HG02642 (cell line): ENCODE data around the gene ACAA1.

Experiments used
- ATAC-seq: cut with Tn5 transposase; IDR thresholded peaks from one replicate; pipeline ENCODE4 v1.9.1; 2021; ENCODE audit warnings: mild to moderate bottlenecking; ENCODE audit not compliant: unreplicated experiment, poor library complexity

Gene ACAA1

DNA sequence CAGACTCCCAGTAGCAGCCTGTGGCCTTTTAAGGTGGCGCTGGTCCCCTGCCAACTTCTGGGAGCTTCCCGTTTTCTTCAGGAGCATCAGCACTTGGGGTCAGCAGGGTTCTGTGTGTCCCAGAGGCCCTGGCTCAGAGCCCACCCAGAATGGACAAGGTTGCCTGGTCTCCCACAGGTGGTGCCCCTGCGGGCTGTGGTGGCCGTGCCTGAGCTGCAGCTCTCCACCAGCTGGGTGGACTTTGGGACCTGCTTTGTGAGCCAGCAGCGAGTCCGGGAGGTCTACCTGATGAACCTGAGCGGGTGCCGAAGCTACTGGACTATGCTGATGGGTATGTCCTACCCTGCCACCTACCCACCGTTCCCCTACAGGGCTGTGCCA is 15.5 kb downstream of the ACAA1 start:
- no peak for ATAC-seq

DNA sequence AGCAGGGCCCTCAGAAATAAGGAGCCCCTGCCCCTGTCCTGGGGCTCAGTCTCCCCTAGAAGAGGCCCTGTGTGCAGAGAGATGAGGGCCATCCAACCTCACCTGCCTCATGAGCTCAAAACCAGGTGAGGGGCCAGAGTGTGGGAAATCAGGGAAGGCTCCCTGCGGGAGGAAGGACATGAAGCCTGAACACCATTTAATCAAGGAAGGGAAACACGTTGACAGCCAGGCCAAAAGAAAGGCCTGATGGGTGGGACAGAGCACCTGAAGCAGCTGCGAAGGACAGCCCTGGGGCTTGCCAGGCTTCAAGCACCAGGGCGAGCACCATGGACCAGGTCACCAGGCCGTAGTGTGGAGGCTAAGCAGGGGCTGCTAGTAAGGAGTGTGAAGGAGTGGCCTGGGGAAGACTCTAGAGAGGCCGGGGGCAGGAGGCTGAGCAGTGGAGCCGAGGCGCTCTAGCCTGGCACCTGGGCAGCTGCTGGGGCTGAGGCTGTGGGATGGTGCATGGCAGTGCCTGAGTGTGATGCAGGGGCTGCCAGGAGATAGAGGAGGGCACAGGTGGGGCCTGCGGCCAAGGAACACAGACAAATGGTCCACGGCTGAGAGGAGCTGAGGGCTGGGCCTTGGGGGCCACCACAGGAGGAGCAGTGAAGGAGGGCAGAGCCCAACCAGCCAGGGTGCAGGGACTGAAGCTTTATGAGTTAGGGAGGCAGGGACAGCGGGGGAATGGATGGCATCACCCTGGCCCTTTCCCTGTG is 16.1 kb downstream of the ACAA1 start:
- no peak for ATAC-seq

DNA sequence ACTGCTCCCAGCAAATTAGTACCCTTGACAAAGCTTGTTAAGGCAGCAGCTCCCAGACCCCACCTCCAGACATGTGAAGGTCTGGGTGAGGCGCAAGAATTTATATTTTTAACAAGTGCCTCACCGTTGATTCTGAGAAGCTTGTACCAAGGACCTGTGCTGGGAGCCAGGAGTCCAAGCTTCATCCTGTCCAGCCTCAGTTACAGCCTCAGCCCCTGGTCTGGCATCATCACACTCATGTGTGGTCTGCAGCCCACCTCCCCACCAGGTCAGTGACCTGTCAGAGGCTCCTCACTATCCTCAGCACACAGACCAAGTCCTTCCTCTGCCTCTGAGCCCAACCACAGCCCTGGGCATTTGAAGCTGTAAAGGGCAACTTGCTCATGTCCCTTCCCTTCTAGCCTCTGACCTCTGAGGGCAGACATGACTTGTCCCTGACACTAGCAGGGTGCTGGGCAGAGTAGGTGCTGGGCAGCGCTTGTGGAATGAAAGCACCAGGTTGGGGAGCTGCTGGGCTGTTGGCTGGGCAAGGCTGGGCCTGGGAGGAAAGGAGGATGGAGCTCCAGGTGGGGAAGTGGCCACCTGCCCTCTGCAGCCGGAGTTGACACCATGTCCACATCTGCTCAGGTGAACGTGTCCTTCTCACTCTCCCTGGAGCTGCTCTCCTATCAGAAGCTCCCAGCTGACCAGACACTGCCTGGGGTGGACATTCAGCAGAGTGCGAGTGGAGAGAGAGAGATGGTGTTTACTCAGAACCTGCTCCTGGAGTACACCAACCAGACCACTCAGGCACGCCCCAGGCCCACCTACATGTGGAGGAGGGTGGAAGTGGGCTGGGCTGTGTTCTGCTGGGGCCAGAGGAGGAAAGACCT is 16.9 kb downstream of the ACAA1 start:
- no peak for ATAC-seq

DNA sequence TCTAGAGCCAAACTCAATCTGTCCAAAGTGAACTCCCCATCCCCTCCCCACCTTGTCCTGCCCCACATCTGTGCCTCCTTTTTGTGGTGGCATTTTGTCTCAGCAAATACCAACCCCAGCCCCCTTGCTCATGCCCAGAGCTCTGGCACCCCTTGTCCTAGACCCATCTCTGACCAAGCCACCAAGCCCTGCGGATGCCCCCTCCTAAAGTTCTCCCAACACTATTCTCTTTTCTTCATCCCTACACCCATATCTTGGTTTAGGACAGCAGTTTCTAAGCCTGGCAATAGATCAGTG is 17.7 kb downstream of the ACAA1 start:
- no peak for ATAC-seq

DNA sequence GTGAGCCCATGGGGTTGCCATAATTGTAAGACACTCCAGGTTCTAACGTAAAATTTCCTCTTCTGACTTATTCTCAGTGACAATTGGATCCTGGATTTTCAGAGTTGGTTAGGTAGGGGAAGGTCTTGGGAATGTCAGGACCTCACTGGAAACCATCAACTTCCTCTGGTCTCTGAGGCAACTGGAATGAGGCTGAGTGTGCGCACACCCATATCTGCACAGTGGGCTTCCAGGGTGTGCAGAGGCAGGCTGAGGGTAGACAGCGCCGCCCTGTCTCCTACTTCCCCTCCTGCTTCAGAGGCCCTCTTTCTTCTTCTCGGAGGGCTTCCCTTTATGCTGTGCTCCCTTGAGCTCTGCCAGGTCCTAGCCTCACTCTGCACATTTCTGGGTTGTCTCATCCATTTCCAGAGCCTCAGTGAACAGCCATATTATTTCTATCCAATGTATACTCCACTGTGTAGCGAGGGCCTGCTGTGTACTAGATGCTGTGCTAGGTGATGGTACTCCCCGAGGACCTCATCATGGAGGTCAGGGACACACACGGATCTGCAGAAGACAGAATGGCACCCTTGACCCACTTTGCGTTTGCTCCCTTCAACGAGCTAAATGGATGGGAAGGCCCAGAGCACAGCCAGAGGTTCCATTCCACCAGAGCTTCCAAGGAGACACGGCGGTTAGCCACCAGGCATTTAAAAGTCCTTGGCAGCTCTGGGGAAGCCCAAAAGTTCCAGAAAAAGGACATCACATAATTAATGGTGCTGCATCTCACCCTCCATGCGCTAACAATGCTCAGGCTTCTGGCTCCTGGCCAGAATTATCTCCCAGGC is 18.3 kb downstream of the ACAA1 start:
- no peak for ATAC-seq

DNA sequence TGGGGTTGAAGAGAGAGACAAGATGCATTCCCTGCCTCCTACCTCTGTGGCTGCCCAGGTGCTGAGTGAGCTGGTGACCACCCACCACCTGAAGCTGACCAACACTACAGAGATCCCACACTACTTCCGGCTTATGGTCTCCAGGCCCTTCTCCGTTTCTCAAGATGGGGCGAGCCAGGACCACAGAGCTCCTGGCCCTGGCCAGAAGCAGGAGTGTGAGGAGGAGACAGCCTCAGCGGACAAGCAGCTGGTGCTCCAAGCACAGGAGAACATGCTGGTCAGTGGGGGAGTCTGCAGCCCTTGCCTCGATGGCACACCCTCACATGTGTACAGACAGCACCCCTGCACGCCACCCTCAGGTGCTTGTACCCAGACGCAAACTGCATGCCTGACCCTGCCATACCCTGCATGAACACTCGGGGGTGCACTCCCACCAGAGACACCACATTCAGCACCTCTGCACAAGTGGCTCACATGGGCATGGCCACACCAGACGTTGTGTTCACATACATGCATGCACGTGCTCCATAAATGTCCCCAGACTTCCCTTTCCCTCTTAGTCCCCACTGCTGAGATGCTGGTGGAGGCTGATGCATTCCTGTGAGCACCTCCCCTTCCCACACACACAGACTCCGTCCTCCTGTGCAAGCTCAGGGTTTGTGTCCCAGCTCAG is 19.0 kb downstream of the ACAA1 start:
- peak; percentile 68 for ATAC-seq

DNA sequence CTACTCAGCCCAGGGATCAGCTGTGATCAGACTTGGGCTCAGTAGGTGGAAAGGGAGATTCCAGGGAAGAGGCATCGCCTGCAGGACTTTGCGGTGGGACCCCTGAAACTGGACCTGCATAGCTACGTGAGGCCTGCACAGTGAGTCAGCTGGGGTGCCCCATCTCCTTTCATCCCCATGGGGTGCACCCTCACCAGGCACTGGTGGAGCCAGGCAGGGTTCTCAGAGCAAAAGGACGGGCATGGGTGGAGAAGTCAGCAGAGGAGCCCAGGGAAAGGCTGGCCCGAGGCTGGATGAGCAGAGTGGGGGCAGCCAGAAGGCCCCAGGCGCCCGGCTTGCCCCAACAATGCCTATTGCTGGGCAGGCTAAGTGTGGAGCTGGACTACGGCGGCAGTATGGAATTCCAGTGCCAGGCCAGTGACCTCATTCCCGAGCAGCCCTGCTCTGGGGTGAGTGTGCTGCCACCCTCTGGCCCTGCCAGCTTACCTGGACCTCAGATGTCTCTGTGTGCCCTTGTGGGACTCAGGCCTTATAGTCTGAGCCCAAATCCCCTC is 19.7 kb downstream of the ACAA1 start:
- ATAC-seq = no peak

DNA sequence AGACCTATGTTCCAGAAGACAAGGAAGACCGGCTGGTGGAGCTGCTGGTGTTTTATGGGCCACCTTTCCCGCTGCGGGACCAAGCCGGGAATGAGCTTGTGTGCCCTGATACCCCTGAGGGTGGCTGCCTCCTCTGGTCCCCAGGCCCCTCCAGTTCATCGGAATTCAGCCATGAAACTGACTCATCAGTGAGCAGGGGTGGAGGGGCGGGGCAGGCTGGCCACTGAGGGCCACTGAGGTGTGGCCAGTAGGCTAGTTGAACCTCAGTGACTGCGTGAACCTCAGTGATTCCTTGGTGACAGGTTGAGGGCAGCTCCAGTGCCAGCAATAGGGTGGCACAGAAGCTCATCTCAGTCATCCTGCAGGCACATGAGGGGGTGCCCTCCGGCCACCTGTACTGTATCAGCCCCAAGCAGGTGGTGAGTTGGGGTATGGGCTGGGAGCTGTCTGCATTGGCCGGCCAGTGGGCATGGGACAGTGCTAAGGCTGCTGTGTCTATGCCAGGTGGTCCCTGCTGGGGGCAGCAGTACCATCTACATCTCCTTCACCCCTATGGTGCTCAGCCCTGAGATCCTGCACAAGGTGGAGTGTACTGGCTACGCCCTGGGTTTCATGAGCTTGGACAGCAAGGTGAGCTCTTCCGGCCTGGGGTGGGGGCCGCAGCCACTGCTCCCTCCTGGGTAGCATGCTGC is 20.3 kb downstream of the ACAA1 start:
- ATAC-seq = no peak

DNA sequence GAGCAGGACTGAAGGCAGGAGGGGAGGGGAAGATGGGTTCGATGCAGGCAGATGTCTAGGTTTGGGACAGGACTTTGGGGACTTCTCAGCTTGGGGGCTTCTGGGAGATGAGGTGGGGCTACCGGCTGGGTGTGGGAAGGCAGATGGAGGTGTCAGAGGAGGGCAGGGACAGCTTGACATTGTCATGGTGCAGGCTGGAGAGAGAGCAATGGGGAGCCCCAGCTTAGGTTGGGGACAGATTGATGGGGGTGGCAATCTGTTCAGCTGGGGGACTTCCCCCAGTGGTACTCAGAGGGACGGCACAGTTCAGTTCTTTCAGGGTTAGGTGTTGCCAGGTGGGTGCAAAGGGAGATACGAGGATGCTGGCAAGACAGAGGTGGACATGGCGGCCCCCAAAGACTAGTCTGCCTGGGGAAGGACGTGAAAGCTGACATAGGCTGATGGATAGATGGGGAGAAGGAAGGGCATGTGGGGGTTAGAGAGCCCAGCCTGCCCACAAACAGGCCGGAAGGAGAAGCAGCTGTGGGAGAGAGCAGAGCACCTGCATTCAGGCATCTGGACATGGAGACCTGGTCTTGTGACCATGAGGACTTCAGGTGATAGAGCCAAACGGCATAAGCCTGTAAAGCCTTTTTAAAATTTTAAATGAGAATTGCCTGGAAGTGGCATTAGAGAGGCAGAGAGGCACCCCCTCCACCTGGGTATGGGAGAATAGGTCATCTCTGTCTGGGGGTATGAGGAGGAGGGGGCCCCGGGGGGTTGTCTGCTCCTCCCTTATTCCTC is 21.1 kb downstream of the ACAA1 start:
- no peak for ATAC-seq

DNA sequence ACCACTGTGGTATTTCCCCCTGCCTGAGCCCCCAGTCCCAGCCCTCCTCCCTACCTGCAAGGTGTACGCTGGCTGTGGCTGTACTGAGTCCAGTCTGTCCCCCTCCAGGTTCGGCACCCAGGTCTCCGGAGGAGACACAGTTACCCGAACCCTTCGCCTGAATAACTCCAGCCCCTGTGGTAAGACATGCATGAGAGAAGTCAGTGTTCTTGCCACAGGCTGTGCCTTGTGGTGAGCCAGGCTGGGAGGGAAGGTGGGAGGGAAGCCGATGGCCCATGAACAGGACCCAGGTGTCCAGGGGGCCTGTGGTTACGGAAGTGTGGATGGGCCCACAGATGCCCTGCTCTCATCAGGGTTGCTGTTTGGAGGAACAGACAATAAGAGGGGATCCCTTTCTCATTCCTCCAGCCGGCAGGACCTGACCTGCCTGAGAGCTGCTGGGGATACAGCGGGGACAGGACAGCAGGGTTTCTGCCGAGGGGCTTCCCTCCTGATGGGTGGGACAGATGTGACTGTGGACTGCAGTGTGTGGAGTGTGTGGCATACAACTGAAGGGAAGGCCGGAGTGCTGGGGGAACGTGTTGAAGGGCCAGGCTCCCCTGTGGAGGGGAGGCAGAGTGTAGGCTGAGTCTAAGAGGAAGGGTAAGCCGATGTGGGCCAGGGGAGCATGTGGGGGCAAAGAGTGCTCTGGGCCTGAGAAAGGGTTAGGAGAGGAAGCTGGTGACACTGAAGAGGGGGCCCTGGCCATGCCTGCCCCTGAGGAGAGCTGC is 21.9 kb downstream of the ACAA1 start:
- ATAC-seq = no peak

DNA sequence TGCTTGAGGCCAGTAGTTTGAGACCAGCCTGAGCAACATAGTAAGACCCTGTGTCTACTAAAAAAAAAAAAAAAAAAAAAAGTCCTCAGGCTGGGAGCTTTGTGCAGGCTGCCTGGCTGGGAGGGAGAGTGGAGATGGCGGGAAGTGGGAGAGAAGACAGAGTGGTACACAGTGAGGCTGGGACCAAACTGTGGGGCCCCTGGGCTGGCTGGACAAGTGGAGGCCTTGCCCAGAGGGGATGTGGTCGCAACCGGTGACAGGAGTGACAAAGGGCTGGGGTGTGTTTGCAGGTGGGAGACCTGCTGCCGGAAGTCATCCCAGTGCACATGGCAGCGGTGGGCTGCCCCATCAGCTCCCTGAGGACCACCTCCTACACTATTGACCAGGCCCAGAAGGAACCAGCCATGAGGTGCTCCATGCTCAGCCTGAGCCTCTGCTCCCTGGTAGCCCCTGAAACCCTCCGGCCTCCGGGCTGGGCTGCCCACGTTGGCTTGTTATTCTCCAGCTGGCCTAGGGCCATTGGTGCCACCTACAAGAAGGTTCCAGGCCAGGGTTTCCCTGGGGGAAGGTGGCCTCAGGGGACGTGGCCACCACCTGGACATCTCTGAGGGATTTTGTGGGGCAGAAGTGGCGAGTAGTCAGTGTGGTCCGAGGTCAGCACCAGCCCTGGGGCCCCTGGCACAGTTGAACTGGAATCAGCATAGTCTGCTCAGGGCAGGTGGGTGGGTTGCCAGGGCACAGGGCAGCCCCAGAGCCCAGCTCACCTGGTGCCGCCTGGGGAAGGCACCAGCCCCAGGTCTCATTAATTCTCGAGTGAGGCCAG is 22.7 kb downstream of the ACAA1 start:
- no peak for ATAC-seq

DNA sequence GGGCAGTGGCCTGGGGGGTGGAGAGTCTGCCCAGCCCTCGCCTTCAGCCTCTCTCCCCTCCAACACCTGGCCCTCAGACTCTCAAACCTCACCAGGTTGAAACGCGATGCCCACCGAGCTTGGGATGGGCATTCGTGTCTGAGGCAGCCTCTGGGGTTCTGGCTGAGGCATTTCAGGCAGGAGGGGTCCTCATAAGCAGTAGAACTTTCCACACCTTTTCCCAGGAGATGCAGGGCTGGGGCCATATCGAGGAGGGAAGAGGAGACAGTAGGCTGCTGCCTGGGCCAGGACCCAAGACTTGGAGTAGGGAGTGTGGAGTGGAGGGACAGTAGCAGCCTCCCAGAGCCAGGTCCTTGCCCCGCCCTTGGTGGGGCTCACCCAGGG is 24.6 kb downstream of the ACAA1 start:
- ATAC-seq = no peak

DNA sequence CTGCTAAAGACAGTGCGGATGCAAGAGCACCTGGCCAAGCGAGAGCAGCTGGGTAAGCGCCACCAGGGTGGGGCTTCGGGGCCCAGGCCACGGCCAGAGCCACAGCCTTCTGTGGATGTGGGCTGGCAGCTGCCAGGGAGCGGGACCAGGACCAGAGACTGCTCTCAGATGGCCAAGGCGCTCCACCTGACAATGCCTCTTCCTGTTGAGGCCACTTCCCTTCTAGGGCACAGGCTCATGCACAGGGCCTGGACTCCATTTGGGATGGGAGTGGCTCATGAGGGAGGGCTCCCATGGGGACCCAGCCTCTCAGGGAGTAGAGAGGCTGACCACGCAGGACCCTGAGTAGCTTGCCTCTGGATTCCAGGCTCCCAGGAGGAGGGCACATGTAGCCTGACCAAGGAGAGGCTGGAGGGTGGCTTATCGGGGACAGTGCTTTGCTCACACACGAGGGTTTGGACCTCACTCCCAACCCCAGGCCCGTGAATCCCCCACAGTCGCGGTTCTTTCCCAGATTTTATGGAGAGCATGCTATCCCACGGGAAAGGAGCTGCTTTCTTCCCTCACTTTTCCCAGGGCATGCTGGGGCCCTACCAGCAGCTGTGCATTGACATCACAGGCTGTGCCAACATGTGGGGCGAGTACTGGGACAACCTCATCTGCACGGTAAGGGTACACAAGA is 25.1 kb downstream of the ACAA1 start:
- no peak for ATAC-seq

DNA sequence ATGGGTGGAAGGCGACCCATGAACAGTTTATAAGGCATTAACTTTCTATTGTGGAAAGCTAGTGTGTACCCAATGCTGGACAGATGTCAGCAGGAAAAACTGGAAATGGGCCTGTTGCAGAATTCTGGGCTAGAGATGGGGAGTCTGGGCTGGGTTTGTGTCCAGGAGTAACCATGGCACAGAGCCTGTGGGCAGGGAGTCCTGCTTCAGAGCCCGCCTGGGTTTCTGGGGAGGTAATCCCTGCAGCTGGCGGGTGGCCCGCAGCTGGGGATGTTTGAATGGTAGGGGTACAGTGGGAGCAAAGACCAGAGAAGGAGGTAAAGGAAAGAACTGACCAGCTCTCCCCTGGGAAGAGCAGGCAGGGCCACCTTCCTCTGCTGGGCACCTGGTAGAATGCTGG is 25.7 kb downstream of the ACAA1 start:
- ATAC-seq = no peak

DNA sequence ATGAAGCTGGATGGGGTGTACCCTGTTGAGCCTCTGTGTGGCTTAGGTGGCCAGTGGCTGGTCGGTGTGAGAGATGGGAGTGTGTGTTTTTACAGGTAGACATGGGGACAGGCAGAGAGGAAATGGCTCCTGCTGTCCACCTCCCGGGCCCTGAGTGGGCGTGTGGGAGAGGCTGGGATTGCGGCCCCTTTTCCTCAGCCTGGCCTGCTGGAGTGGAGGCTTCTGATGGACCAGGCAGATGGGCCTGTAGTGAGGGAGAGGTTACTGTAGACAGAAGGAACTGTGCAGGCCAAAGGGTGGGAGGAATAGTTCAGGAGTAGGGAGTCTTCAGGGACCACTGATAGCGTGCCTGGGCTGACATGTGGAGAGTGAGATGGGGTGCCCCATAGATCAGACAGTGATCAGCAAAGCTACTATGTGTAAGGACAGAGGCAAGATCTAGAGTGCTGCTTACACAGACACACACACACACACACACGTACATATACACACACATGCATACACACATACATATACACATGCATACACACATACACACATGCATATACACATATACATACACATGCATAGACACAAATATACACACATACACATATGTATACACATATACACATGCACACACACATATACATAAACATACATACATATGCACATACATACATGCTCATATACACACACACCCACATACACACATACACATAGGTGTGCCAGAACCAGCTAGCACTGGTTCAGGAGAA is 26.4 kb downstream of the ACAA1 start:
- no peak for ATAC-seq
